Measurements from ENCODE around the gene GARRE1. TPM values are rescaled to one million over a fixed set of nuclear protein-coding genes. Genes with fewer than 3 reads are reported as not detected.

Gene GARRE1
- total and polyA plus RNA-seq, 2 donors (not counting 3 experiments of a cell fraction or from before 2014, with no cell fraction given) = 39.2 to 46.8 TPM

DNA sequence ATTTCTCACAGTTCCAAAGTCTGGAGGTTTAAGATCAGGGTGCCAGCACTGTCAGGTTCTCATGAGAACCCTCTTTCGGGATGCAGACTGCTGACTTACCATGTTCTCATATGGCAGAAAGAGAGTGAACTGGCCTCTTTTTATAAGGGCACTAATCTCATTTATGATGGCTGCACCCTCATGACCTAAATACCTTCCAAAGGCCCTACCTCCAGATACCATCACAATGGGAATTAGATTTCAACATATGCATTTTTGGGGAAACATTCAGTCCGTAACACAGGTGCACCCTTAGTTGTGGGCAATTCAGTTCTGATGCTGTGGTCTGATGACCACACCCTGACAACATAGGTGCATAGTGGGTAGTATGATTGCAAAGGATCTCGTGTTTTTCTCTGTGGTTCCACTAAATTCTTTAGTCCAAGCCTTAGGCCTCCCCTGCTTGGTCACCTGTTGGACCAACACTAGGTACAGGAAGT lies 33.3 kb downstream of the GARRE1 start:
- no peaks in the 10 kb centered on the region for H3K9me3 ChIP-seq (replicated peaks; ENCODE audit: control insufficient read depth, insufficient read depth, low read length)
- no peaks in the 10 kb centered on the region for H4K20me1 ChIP-seq (replicated peaks; ENCODE audit: control insufficient read depth, extremely low read depth, insufficient read depth, low read length)
- no peak overlapping the region for H3K4me2 ChIP-seq (ENCODE audit: insufficient read depth, low read length)
- peaks cover 26% of the 10 kb centered on the region for H3K79me2 ChIP-seq (ENCODE audit: control insufficient read depth, insufficient read depth, low read length)
- no peak overlapping the region for H3K9ac ChIP-seq (replicated peaks; ENCODE audit: extremely low read depth, insufficient read depth, low read length)
- FAIRE-seq (no peak), DNase-seq (ENCODE audit: low read depth, low spot score) (no peak)
- intact Hi-C loops (cut with micrococcal nuclease) = no loop called here
- H3K9me1 ChIP-seq (replicated peaks; ENCODE audit: control insufficient read depth, extremely low read depth, insufficient read depth, low read length) = no peaks in the 10 kb centered on the region
- ChIA-PET CTCF (interaction anchor here (0.8 to 1.4 kb wide), 2 partner anchors 18 to 26 kb away, joined by 3 read pairs; no protein-coding TSS in a partner anchor), POLR2A (no interaction called here)
- peaks cover 7% of the 10 kb centered on the region for H3K4me1 ChIP-seq (ENCODE audit: control insufficient read depth, extremely low read depth, insufficient read depth, low read length)
- dilution Hi-C loops (cut with MboI; ENCODE audit: extremely low pct_ligation_motif_present, low sequenced_read_pairs) = no loop called here
- no peaks in the 10 kb centered on the region for H3K27me3 ChIP-seq (ENCODE audit: control insufficient read depth in 2 of 2, insufficient read depth in 2 of 2, low read length in 2 of 2)
- no TSS peak for BruUV-seq (replicated peaks)
- H2AFZ ChIP-seq (ENCODE audit: low read depth, low read length) = no peak overlapping the region
- H3K4me3 ChIP-seq (replicated peaks in 1 of 3; ENCODE audit: insufficient read depth in 1 of 3, low read depth in 1 of 3, low read length in 3 of 3) = no peak overlapping the region
- H3K27ac ChIP-seq (ENCODE audit: insufficient read depth, low read depth, low read length) = no peak overlapping the region
- TF ChIP-seq MAX (IDR thresholded peaks at IDR 0.05; ENCODE audit: insufficient read depth, insufficient read length) = no peak
- TF ChIP-seq FOS (IDR thresholded peaks at IDR 0.05; ENCODE audit: borderline replicate concordance, insufficient read depth, low read length) = no peak
- no peak for TF ChIP-seq POLR2A (IDR thresholded peaks at IDR 0.05; ENCODE audit: low read depth, low read length)
- no peak for TF ChIP-seq GATA2 (IDR thresholded peaks at IDR 0.05; ENCODE audit: insufficient read depth, insufficient read length, low read depth, low read length)
- TF ChIP-seq POLR2AphosphoS5 (IDR thresholded peaks at IDR 0.05; ENCODE audit: insufficient read depth, low read depth, low read length) = no peak
- TF ChIP-seq EZH2 (IDR thresholded peaks at IDR 0.05; ENCODE audit: borderline replicate concordance, low read depth, low read length, severe bottlenecking) = no peak
- TF ChIP-seq CTCF (IDR thresholded peaks at IDR 0.05; ENCODE audit: extremely low read depth in 1 of 2, insufficient read depth in 1 of 2, low read depth in 1 of 2, low read length in 2 of 2) = no peak
- TF ChIP-seq MYC (IDR thresholded peaks at IDR 0.05; ENCODE audit: low read depth, low read length) = no peak
- no peak for TF ChIP-seq JUN (IDR thresholded peaks at IDR 0.05; ENCODE audit: borderline replicate concordance, insufficient read depth, insufficient read length, low read depth)
- H3K36me3 ChIP-seq (ENCODE audit: control insufficient read depth in 2 of 2, extremely low read depth in 1 of 2, insufficient read depth in 2 of 2, low read length in 2 of 2) = peaks cover 0 to 10% of the 10 kb centered on the region in 2 experiments
